HG03025 (cell line): ENCODE measurements around the gene TOM1L1.
A peak's percentile ranks its signal among the peaks of the same experiment; 100 is the strongest.
"Not testable (repeated sequence)": the region's sequence is repeated elsewhere in the genome, so short reads cannot be mapped to it uniquely, and the experiment has no call there.

Experiments
- ATAC-seq: cut with Tn5 transposase; IDR thresholded peaks from one replicate; pipeline ENCODE4 v1.9.1; 2021; ENCODE audit warnings: mild to moderate bottlenecking, moderate library complexity; ENCODE audit not compliant: unreplicated experiment, low FRiP score

The TOM1L1 gene

GRCh38 chr17:54900457-54901229 is at the start of gene TOM1L1:
Gene TOM1L1, plus strand, starts transcription at chr17:54900852. Its CDS starts 14 bp downstream, at chr17:54900866.
- ATAC-seq = peak; percentile 55

DNA sequence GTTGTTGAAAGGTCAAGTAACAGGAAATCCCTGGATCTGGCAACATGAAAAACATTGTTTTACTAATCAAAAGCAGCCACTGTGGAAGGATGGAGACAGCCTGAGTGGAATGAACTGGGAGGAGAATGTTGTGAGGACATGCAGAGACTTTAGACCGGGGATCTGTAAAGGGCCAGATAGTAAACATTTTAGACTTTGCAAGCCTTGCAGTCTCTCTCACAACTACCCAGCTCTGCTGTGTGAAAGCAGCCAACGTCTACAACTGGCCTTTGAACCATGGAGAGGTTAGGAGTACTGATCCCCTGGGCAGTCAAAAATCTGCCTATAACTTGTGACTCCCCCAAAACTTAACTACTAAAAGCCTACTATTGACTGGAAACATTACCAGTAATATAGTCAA is 41.5 kb upstream of the TOM1L1 start:
- no peak for ATAC-seq

- no peak for ATAC-seq
These were observed 39.8 kb upstream of the TOM1L1 start for GRCh38 chr17:54860617-54861470.

GRCh38 chr17:54861471-54861983 is 39.1 kb upstream of the TOM1L1 start:
- no peak for ATAC-seq

DNA sequence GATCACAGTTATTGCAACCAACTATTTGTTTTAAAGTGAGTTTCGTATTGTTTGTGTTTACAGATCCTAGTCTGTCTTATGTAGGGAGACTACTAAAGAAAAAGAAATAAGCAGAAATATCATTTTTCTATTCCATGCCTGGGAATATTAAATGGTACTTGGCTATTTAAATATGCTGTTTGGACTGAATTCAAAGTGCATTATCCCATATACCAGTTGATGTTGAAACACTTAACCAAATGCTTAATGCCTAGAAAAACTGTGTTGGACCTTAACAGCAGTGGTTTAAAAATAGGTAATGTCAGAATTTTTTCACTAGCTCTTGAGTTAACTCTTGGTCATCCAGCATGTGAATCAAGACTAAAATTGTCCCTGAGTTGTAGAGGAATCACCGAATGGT is 37.5 kb upstream of the TOM1L1 start:
- no peak for ATAC-seq

DNA sequence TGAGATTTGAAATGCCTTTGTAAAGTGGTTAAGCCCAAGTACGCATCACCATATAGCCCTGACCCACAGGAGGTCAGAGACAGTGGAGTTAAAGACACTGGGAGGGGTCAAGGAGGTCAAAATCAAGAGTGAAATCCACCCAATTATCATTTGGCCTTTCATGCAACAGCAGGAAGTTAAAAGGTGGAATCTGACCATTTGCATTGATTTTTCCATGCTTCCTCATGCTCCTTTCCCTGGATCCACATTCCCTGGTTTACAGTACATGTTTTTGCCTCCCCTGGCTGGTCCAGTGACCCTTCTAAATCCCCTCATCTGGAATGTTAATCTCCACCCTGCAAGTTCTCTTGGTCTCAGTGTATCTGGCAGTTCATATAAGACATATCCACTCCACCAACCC is 36.6 kb upstream of the TOM1L1 start:
- no peak for ATAC-seq

DNA sequence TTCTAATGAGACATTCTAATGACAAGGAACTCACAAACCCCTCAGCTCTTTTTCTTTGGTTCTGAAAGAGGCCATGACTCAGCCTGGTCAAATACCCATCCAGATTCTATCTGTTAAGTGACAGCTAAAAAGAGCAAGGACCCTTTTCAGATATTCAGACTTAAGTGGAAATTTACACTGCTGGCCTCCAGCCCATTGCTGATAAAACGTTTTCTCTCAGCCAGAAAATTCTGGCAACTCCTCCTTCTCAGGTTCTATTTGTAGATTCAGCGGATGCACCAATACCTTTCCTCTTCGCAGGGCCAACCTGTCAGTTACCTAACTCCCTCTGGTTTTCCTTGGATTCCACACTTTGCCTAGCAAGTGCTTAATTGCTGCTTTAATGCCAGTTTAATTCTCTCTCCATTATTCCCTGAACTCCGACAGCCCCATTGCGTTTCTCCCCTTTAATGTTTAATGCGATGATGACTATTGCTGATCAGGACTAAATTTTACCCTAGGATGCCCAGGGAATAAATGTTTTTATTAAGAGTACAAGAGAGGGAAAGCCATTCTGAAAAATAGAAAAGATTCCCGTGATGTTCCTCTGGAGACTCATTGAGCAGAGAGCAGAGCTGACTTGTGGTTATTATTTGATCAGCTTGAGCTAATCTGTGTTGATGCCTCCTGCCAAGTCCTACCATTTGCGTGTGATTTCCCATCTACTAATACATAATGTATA is 35.9 kb upstream of the TOM1L1 start:
- ATAC-seq = no peak

DNA sequence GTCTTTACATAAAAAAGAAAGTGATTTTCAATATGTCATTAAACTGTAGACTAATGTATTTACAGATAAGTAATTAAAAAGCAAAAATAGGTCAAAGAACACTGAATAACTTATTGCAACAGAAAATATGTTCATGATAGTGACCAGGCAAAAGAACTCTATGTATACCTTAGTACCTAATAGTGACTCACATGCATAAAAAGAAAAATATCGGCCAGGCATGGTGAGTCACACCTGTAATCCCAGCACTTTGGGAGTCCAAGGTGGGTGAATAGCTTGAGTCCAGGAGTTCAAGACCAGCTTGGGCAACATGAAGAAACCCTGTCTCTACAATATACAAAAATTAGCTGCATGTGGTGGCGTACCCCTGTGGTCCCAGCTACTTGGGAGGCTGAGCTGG is 33.0 kb upstream of the TOM1L1 start:
- ATAC-seq = no peak

DNA sequence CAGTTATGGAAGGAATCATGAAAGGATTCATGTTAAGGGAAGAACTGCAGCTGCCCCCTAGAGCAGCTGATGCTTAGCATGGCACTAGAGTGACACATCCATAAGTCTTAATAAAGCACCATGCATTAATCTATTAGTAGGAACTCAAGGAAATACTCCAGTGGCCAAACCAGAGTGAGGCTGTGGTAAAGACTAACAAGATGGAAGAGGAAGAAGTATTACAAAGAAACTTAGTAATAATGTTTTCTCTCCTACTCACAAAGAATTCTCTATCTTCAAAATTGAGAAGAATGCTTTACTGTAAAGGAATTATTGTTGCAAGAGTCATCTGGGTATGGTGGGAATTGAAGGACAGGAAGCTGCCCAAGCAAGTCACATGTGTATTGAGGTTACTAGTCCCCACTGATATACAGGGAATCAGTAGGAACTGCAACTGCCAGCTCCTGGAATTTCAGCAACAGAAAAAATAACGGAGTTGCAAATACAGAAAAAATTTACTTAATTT is 29.9 kb upstream of the TOM1L1 start:
- no peak for ATAC-seq

- ATAC-seq = not testable (repeated sequence)
These were observed 24.7 kb upstream of the TOM1L1 start for GRCh38 chr17:54875906-54876305.

- ATAC-seq = no peak
These were observed 23.9 kb upstream of the TOM1L1 start for GRCh38 chr17:54876656-54877195.

DNA sequence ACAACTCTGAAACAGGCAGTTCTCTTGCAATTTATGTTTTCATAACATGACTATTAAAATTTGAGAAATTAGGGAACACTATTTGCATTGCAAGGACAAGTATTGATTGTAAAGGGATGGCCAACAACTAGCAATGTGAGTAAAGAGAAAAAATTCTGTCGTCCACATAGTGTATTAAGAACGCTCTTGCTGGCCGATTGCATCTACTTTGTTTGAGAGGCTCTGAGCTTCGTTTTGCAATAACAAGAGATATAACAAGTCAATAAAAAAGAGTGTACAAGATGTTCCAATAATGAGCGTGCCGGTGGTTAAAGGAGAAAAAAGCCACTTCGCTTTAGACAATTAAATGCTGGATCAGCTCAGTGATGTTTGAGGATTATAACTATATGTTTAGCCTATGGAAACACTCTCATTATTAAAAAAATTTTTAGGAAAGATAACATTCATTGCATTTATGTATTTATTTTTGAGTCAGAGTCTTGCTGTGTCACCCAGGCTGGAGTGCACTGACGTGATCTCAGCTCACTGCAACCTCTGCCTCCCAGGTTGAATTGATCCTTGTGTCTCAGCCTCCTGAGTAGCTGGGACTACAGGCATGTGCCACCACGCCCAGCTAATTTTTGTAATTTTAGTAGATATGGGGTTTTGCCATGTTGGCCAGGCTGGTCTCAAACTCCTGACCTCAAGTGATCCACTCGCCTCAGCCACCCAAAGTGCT is 19.2 kb upstream of the TOM1L1 start:
- no peak for ATAC-seq

DNA sequence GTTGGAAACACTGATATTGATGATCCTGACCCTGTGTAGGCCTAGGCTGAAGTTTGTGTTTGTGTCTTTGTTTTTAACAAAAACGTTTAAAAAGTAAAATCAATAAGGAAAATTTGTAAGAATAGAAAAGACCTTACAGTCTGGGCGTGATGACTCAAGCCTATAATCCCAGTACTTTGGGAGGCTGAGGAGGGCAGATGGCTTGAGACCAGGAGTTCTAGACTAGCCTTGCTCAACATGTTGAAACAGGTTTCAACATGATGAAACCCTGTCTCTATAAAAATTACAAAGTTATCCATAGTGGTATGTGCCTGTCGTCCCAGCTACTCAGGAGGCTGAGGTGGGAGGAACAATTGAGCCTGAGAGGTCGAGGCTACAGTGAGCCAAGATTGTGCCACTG is 18.3 kb upstream of the TOM1L1 start:
- ATAC-seq = no peak

- ATAC-seq = peak; percentile 83
These were observed 17.7 kb upstream of the TOM1L1 start for GRCh38 chr17:54882950-54883349.

- ATAC-seq = no peak
These were observed 16.7 kb upstream of the TOM1L1 start for GRCh38 chr17:54883939-54884338.

GRCh38 chr17:54887787-54888186 is 12.9 kb upstream of the TOM1L1 start:
- ATAC-seq = no peak

GRCh38 chr17:54888254-54888653 is 12.4 kb upstream of the TOM1L1 start:
- no peak for ATAC-seq

DNA sequence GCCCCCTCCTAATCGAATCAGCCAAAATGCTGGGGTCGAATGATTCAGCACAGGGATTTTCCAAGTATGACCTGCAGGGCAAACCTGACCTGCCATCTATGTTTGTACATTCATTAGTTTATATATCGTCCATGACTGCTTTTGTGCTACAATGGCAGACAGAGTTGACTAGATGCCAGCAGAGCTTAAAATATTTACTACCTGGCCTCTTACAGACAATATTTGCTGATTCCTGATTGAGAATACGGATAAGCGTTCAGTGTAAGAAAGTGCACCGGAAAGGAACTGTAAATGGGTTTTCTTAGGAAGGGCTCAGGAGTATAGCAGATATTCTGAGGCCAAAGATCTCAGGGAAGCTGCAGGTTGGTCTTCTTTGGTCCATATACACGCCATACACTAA is 11.7 kb upstream of the TOM1L1 start:
- no peak for ATAC-seq

GRCh38 chr17:54891176-54891821 is 9.4 kb upstream of the TOM1L1 start:
- ATAC-seq = no peak
